HG03575 (cell line): ENCODE results near the gene RYR3.

ENCODE experiments used
- ATAC-seq: cut with Tn5 transposase; IDR thresholded peaks from one replicate; pipeline ENCODE4 v1.9.1; 2021; ENCODE audit not compliant: unreplicated experiment, insufficient number of reproducible peaks, low FRiP score; ENCODE audit errors: extremely low read depth

The RYR3 gene

GRCh38 chr15:33710748-33711147 lies 400.0 kb downstream of the RYR3 start:
- no peak for ATAC-seq

- no peak for ATAC-seq
These were observed 405.3 kb downstream of the RYR3 start for GRCh38 chr15:33716025-33716424.

GRCh38 chr15:33720952-33721351 lies 410.2 kb downstream of the RYR3 start:
- no peak for ATAC-seq

GRCh38 chr15:33722005-33722672 lies 411.4 kb downstream of the RYR3 start:
- no peak for ATAC-seq

- no peak for ATAC-seq
These were observed 411.9 kb downstream of the RYR3 start for GRCh38 chr15:33722673-33723015.

GRCh38 chr15:33724321-33725036 lies 413.7 kb downstream of the RYR3 start:
- no peak for ATAC-seq

GRCh38 chr15:33729653-33730052 lies 418.9 kb downstream of the RYR3 start:
- ATAC-seq = no peak

GRCh38 chr15:33730815-33731214 lies 420.0 kb downstream of the RYR3 start:
- ATAC-seq = no peak

GRCh38 chr15:33735143-33735542 lies 424.4 kb downstream of the RYR3 start:
- no peak for ATAC-seq

- no peak for ATAC-seq
These were observed 425.0 kb downstream of the RYR3 start for GRCh38 chr15:33735637-33736247.

- no peak for ATAC-seq
These were observed 427.2 kb downstream of the RYR3 start for GRCh38 chr15:33737687-33738601.

GRCh38 chr15:33738941-33739664 lies 428.3 kb downstream of the RYR3 start:
- ATAC-seq = no peak

- ATAC-seq = no peak
These were observed 431.5 kb downstream of the RYR3 start for GRCh38 chr15:33742306-33742705.

- no peak for ATAC-seq
These were observed 432.0 kb downstream of the RYR3 start for GRCh38 chr15:33742800-33743199.

GRCh38 chr15:33746203-33746602 lies 435.4 kb downstream of the RYR3 start:
- no peak for ATAC-seq

GRCh38 chr15:33753012-33753411 lies 442.2 kb downstream of the RYR3 start:
- ATAC-seq = no peak

GRCh38 chr15:33754242-33754641 lies 443.5 kb downstream of the RYR3 start:
- ATAC-seq = no peak

GRCh38 chr15:33756961-33757360 lies 446.2 kb downstream of the RYR3 start:
- no peak for ATAC-seq
